K562 (cell line): ENCODE data around the gene CCL15. TPM values are rescaled to one million over a fixed set of nuclear protein-coding genes. Genes with fewer than 3 reads are reported as not detected.

Experiments
- ATAC-seq: fragments of 200-7000 bp; cut with Tn5 transposase; 3 replicates; pipeline ENCODE4 v1.9.1; 2020; ENCODE audit warnings: moderate library complexity
- BruUV-seq: library from RNA; stranded (reverse); fragments of 400-500 nt; replicated peaks from 2 replicates; lab custom pipeline; 2021; lab: Mats Ljungman, UMichigan
- CTCF ChIA-PET: fragments of 300-600 bp; formaldehyde crosslinking; extraction: SDS; loops from one replicate; lab custom pipeline; 2021; ENCODE audit warnings: low intra/inter-chr PET ratio; lab: Yijun Ruan, JAX
- POLR2A ChIA-PET: fragments of 300-600, 350-650 bp; sonication (Branson Sonifier 250); formaldehyde crosslinking; extraction: SDS; loops from one replicate; lab custom pipeline; 2021; ENCODE audit warnings: antibody characterized with exemption, inconsistent platforms; lab: Yijun Ruan, JAX
- DNase-seq, 4 experiments: peaks; one replicate each; pipeline versions ENCODE4 v3.0.0 to v3.0.0-alpha.2; 2011 to 2018; ENCODE audit warnings: low spot score in 3 of 4, mixed read lengths in 3 of 4; ENCODE audit errors: extremely low read depth in 1 of 4
- FAIRE-seq: peaks from 2 replicates; lab custom pipeline; 2011; peaks lifted over from hg19 to GRCh38; lab: Jason Lieb, UNC
- H2AFZ ChIP-seq: 2 replicates; pipeline ENCODE4 v1.6.0; 2011; ENCODE audit warnings: low read depth, low read length, control low read depth, inconsistent platforms
- H3K27ac ChIP-seq: fragments of 200-600 bp; 3 replicates; pipeline ENCODE4 v1.8.0; 2011; ENCODE audit warnings: low read depth, mild to moderate bottlenecking, control low read depth, inconsistent platforms, low read length, moderate library complexity, mixed read lengths; ENCODE audit errors: extremely low read depth
- H3K27me3 ChIP-seq, 2 experiments: fragments of 300-600 bp in 1 of 2; 2 replicates in 1 of 2; 3 replicates in 1 of 2; pipeline versions ENCODE4 v1.6.0 to v1.8.0; 2011; ENCODE audit warnings: inconsistent platforms in 2 of 2, low read length in 2 of 2, mild to moderate bottlenecking in 1 of 2, mixed read lengths in 1 of 2, moderate library complexity in 1 of 2; ENCODE audit not compliant: control insufficient read depth in 2 of 2, insufficient read depth in 2 of 2
- H3K36me3 ChIP-seq: fragments of 300-600 bp; 3 replicates; pipeline ENCODE4 v1.8.0; 2011; ENCODE audit warnings: mild to moderate bottlenecking, low read length, inconsistent platforms; ENCODE audit not compliant: control insufficient read depth, insufficient read depth
- H3K4me1 ChIP-seq, 2 experiments: fragments of 200-600 bp in 1 of 2; replicated peaks in 1 of 2; 2 replicates in 1 of 2; 3 replicates in 1 of 2; pipeline versions ENCODE4 v1.5.1 to v1.8.0; 2011; ENCODE audit warnings: inconsistent platforms in 2 of 2, low read length in 2 of 2, mild to moderate bottlenecking in 1 of 2, mixed read lengths in 1 of 2, moderate library complexity in 1 of 2; ENCODE audit not compliant: control insufficient read depth in 2 of 2, insufficient read depth in 2 of 2
- H3K4me2 ChIP-seq: 2 replicates; pipeline ENCODE4 v1.6.1; 2011; ENCODE audit warnings: low read length, control low read depth, inconsistent platforms, mixed read lengths; ENCODE audit not compliant: insufficient read depth
- H3K4me3 ChIP-seq: fragments of 200-600 bp; sonication (generic), shearing (Covaris generic); 2 replicates; pipeline ENCODE4 v1.5.1; 2016; ENCODE audit warnings: control low read depth, inconsistent platforms
- H3K79me2 ChIP-seq: fragments of 200-600 bp; 3 replicates; pipeline ENCODE4 v1.8.0; 2011; ENCODE audit warnings: low read length, inconsistent platforms; ENCODE audit not compliant: control insufficient read depth, insufficient read depth
- H3K9ac ChIP-seq, 2 experiments: 2 replicates each; pipeline versions ENCODE4 v1.6.0 to v1.6.1; 2011; ENCODE audit warnings: low read depth in 2 of 2, low read length in 2 of 2, control low read depth in 1 of 2, inconsistent platforms in 1 of 2, mild to moderate bottlenecking in 1 of 2, mixed read lengths in 1 of 2; ENCODE audit not compliant: insufficient read depth in 1 of 2
- H3K9me1 ChIP-seq: one replicate; pipeline ENCODE4 v1.6.0; 2011; ENCODE audit warnings: inconsistent platforms, mild to moderate bottlenecking, low read length, moderate library complexity; ENCODE audit not compliant: control insufficient read depth, insufficient read depth
- H3K9me3 ChIP-seq: replicated peaks from 2 replicates; pipeline ENCODE4 v1.5.1; 2011; ENCODE audit warnings: low read depth, low read length, inconsistent platforms; ENCODE audit not compliant: control insufficient read depth, insufficient read depth
- H4K20me1 ChIP-seq: replicated peaks from 2 replicates; pipeline ENCODE4 v1.6.1; 2011; ENCODE audit warnings: low read length, inconsistent platforms, mixed read lengths; ENCODE audit not compliant: control insufficient read depth, insufficient read depth
- ARHGAP35 ChIP-seq: fragments of 450-650 bp; IDR thresholded peaks from 2 replicates; pipeline ENCODE4 v1.6.1; 2018; ENCODE audit not compliant: partially characterized antibody
- CBX5 ChIP-seq: IDR thresholded peaks from 2 replicates; pipeline ENCODE4 v1.6.1; 2014; ENCODE audit warnings: low read depth, borderline replicate concordance
- CHD1 ChIP-seq: fragments of 200-600 bp; sonication (generic); IDR thresholded peaks from one replicate; pipeline ENCODE4 v1.6.1; 2012; ENCODE audit warnings: mild to moderate bottlenecking, moderate library complexity, low read length, inconsistent platforms
- CREB3L1 ChIP-seq: fragments of 450-650 bp; IDR thresholded peaks from 2 replicates; pipeline ENCODE4 v1.6.1; 2014; ENCODE audit warnings: low read depth, mild to moderate bottlenecking, moderate library complexity, borderline replicate concordance
- FOXJ3 ChIP-seq: sonication (generic); formaldehyde crosslinking; IDR thresholded peaks from 2 replicates; pipeline ENCODE4 v1.4.0; 2020; ENCODE audit warnings: mild to moderate bottlenecking, missing genetic modification reagents
- GABPB1 ChIP-seq: sonication (generic); formaldehyde crosslinking; IDR thresholded peaks from 2 replicates; pipeline ENCODE4 v1.8.0; 2022; ENCODE audit warnings: mild to moderate bottlenecking, missing genetic modification reagents
- GATAD2A ChIP-seq: fragments of 450-650 bp; IDR thresholded peaks from 2 replicates; pipeline ENCODE4 v1.6.1; 2017
- HDAC8 ChIP-seq: fragments of 450-650 bp; IDR thresholded peaks from 2 replicates; pipeline ENCODE4 v1.6.1; 2016; ENCODE audit warnings: mild to moderate bottlenecking, missing genetic modification characterization, moderate library complexity, missing compliant biosample characterization
- KLF6 ChIP-seq: fragments of 250-450 bp; sonication (Bioruptor Pico); IDR thresholded peaks from 2 replicates; pipeline ENCODE4 v1.4.0; 2020; ENCODE audit warnings: mild to moderate bottlenecking, moderate library complexity, borderline replicate concordance
- MECOM ChIP-seq: fragments of 250-450 bp; sonication (Bioruptor Pico); IDR thresholded peaks from 2 replicates; pipeline ENCODE4 v1.8.0; 2022; ENCODE audit warnings: inconsistent platforms
- PURB ChIP-seq: sonication (generic); formaldehyde crosslinking; IDR thresholded peaks from 2 replicates; pipeline ENCODE4 v1.9.0; 2021; ENCODE audit warnings: low read depth, mild to moderate bottlenecking, missing genetic modification reagents
- RNF219 ChIP-seq: fragments of 250-450 bp; sonication (Bioruptor Pico); IDR thresholded peaks from 2 replicates; pipeline ENCODE4 v1.5.0; 2022; ENCODE audit warnings: mild to moderate bottlenecking
- ZNF12 ChIP-seq: sonication (generic); formaldehyde crosslinking; IDR thresholded peaks from 2 replicates; pipeline ENCODE4 v1.4.0; 2020; ENCODE audit warnings: mild to moderate bottlenecking, missing genetic modification reagents
- ZNF586 ChIP-seq: fragments of 450-650 bp; formaldehyde crosslinking; conservative IDR thresholded peaks from 2 replicates; pipeline ENCODE4 v1.4.0; 2020; ENCODE audit warnings: mild to moderate bottlenecking, moderate library complexity
- WGBS: fragments of 100-300 bp; shearing (Covaris generic); methylation state at CpG from one replicate; pipeline ENCODE4 v1.1.6; 2016; ENCODE audit warnings: low coverage, mixed read lengths; ENCODE audit not compliant: insufficient coverage; ENCODE audit errors: missing lambda C conversion rate; 5-methylcytosine and 5-hydroxymethylcytosine counted together
- in situ Hi-C: fragments of 300-500 bp; cut with MboI; formaldehyde crosslinking; loops from 4 replicates; pipeline ENCODE4 v1.15.0; 2018; ENCODE audit warnings: inconsistent platforms, mixed read lengths
- intact Hi-C: fragments of 100-400 bp; cut with micrococcal nuclease; formaldehyde crosslinking; loops from 2 replicates; pipeline ENCODE4 v1.14.2; 2022
- polyA plus RNA-seq, 8 experiments: library from polyadenylated mRNA; depleted of rRNA in 4 of 8; stranded (reverse) in 5 of 8; unstranded in 3 of 8; fragments of >200 nt; fragmentation: Nextera tagmentation in 2 of 8; fragmentation: Illumina TruSeq in 1 of 8; extraction: Ambion mirVana in 2 of 8; extraction: Trizol in 1 of 8; gene quantifications; 2 replicates each; pipeline versions ENCODE4 v1.2.1 to v1.2.3, GENCODE V29; 2011 to 2014; ENCODE audit warnings: inconsistent platforms in 1 of 8, missing spikeins in 1 of 8
- total RNA-seq, 7 experiments: library from RNA; depleted of rRNA in 6 of 7; stranded (reverse); fragments of >200 nt in 6 of 7; fragmentation: Illumina TruSeq in 2 of 7; extraction: Trizol in 2 of 7; gene quantifications; 2 replicates each; pipeline versions ENCODE4 v1.2.1 to v1.2.3, GENCODE V29; 2011 to 2021; ENCODE audit warnings: low replicate concordance in 1 of 7

Gene CCL15
- total and polyA plus RNA-seq, 9 of the 15 experiments (the other 6 are each of a cell fraction or from before 2014, with no cell fraction given), result not detected

GRCh38 chr17:36004594-36005108, 3.3 kb upstream of the CCL15 start:
- ATAC-seq (no peak), DNase-seq (no peak), FAIRE-seq (no peak)
- BruUV-seq, result no TSS peak
- no peaks in the 10 kb centered on the region for H3K36me3 ChIP-seq
- CTCF ChIA-PET, result no interaction called here
- H4K20me1 ChIP-seq, result no peaks in the 10 kb centered on the region
- no peak overlapping the region for H3K4me3 ChIP-seq
- H3K79me2 ChIP-seq, result no peaks in the 10 kb centered on the region
- H3K9ac ChIP-seq, result no peak overlapping the region
- H3K27me3 ChIP-seq, result peaks cover 7 to 20% of the 10 kb centered on the region in 2 experiments; a peak in 3 of 5 replicates
- H3K27ac ChIP-seq, result no peak overlapping the region
- intact Hi-C loops, result loop anchor here (5.0 kb wide), 1 partner anchor 37 kb away; no protein-coding TSS in a partner anchor
- no peak overlapping the region for H3K4me2 ChIP-seq
- no peaks in the 10 kb centered on the region for H3K9me1 ChIP-seq
- no peak overlapping the region for H2AFZ ChIP-seq
- 0% methylated on average over 4 of the region's 4 CpGs for WGBS
- no peaks in the 10 kb centered on the region for H3K9me3 ChIP-seq
- in situ Hi-C loops, result no loop called here
- POLR2A ChIA-PET, result interaction anchor here (0.6 to 1.3 kb wide), 4 partner anchors 10 to 205 kb away, joined by 3 read pairs; partner anchors contain the start of gene CCL5
- peaks cover 0 to 4% of the 10 kb centered on the region in 2 experiments; a peak in 1 of 5 replicates for H3K4me1 ChIP-seq
- TF ChIP-seq MECOM (CRISPR knock-in tag) (no peak), PURB (CRISPR knock-in tag) (no peak), CBX5 (no peak), CHD1 (no peak), ARHGAP35 (no peak), ZNF586 (CRISPR knock-in tag) (no peak), FOXJ3 (no peak), RNF219 (CRISPR knock-in tag) (no peak), GATAD2A (no peak), HDAC8 (tag) (no peak), ZNF12 (CRISPR knock-in tag) (no peak), CREB3L1 (no peak), GABPB1 (CRISPR knock-in tag) (no peak), KLF6 (CRISPR knock-in tag) (no peak)
